Measurements from ENCODE around the gene ZFC3H1.

GRCh38 chr12:71649401-71649800 is 14.2 kb downstream of the ZFC3H1 start:
- TF ChIP-seq GATA2 (IDR thresholded peaks at IDR 0.05; ENCODE audit: insufficient read depth, insufficient read length, low read depth, low read length) (no peak), CTCF (IDR thresholded peaks at IDR 0.05; ENCODE audit: extremely low read depth in 1 of 2, insufficient read depth in 1 of 2, low read depth in 1 of 2, low read length in 2 of 2) (no peak), POLR2A (IDR thresholded peaks at IDR 0.05; ENCODE audit: low read depth, low read length) (no peak), EZH2 (IDR thresholded peaks at IDR 0.05; ENCODE audit: borderline replicate concordance, low read depth, low read length, severe bottlenecking) (no peak), POLR2AphosphoS5 (IDR thresholded peaks at IDR 0.05; ENCODE audit: insufficient read depth, low read depth, low read length) (no peak)
